GM12864 (cell line): ENCODE measurements around the gene CLDN7.

Experiments
- DNase-seq: peaks from one replicate; pipeline ENCODE4 v3.0.0-alpha.2; 2011; ENCODE audit warnings: low read depth
- H3K4me3 ChIP-seq: 2 replicates; pipeline ENCODE4 v1.5.1; 2011; ENCODE audit warnings: mild to moderate bottlenecking, low read depth, low read length, control low read depth
- CTCF ChIP-seq: IDR thresholded peaks from 2 replicates; pipeline ENCODE4 v1.5.1; 2011; ENCODE audit warnings: low read depth, mild to moderate bottlenecking, moderate library complexity, low read length, control low read depth, inconsistent platforms; ENCODE audit errors: missing control alignments

CLDN7 gene

GRCh38 chr17:7293816-7294613 is 31.7 kb upstream of the CLDN7 start:
- no peak for DNase-seq
- no peak for TF ChIP-seq CTCF
- no peak overlapping the region for H3K4me3 ChIP-seq

- TF ChIP-seq CTCF: no peak
- DNase-seq: no peak
- H3K4me3 ChIP-seq: no peak overlapping the region
These were observed 30.9 kb upstream of the CLDN7 start for GRCh38 chr17:7293159-7293558.

GRCh38 chr17:7292729-7293128 is 30.5 kb upstream of the CLDN7 start:
- no peak overlapping the region for H3K4me3 ChIP-seq
- no peak for TF ChIP-seq CTCF
- DNase-seq: no peak

GRCh38 chr17:7292194-7292593 is 29.9 kb upstream of the CLDN7 start:
- TF ChIP-seq CTCF: no peak
- DNase-seq: no peak
- no peak overlapping the region for H3K4me3 ChIP-seq

GRCh38 chr17:7290685-7291084 is 28.4 kb upstream of the CLDN7 start:
- H3K4me3 ChIP-seq: no peak overlapping the region
- TF ChIP-seq CTCF: no peak
- DNase-seq: no peak

GRCh38 chr17:7290166-7290565 is 27.9 kb upstream of the CLDN7 start:
- DNase-seq: no peak
- TF ChIP-seq CTCF: no peak
- no peak overlapping the region for H3K4me3 ChIP-seq
